IPS-18a (cell line): ENCODE results near the gene LRP8.

ENCODE experiments used
- H3K27ac ChIP-seq: one replicate; pipeline ENCODE4 v1.5.1; 2013; ENCODE audit warnings: low read length
- H3K27me3 ChIP-seq: one replicate; pipeline ENCODE4 v1.6.1; 2013; ENCODE audit warnings: mild to moderate bottlenecking, low read length; ENCODE audit not compliant: control insufficient read depth, insufficient read depth
- H3K36me3 ChIP-seq: one replicate; pipeline ENCODE4 v1.6.1; 2013; ENCODE audit warnings: low read depth, low read length; ENCODE audit not compliant: control insufficient read depth
- H3K4me1 ChIP-seq: one replicate; pipeline ENCODE4 v1.6.1; 2013; ENCODE audit warnings: low read depth, low read length; ENCODE audit not compliant: control insufficient read depth
- H3K4me3 ChIP-seq: one replicate; pipeline ENCODE4 v1.5.1; 2013; ENCODE audit warnings: low read length
- H3K9ac ChIP-seq: one replicate; pipeline ENCODE4 v1.6.1; 2013; ENCODE audit warnings: mild to moderate bottlenecking, low read length, moderate library complexity
- H3K9me3 ChIP-seq: one replicate; pipeline ENCODE4 v1.6.1; 2013; ENCODE audit warnings: low read depth, low read length; ENCODE audit not compliant: control insufficient read depth

LRP8 gene

GRCh38 chr1:53238197-53239155 is 89.4 kb downstream of the LRP8 start, which contains the start of gene MAGOH:
Gene MAGOH, minus strand, starts transcription at chr1:53238518. Its CDS starts 70 bp downstream, at chr1:53238448.
- Histone ChIP-seq H3K9me3 (no peaks in the 10 kb centered on the region), H3K4me3 (peak within 1 kb of the TSS; percentile 98), H3K4me1 (no peaks in the 10 kb centered on the region), H3K9ac (peak within 1 kb of the TSS; percentile 81), H3K36me3 (peaks cover 17% of the 10 kb centered on the region), H3K27me3 (no peaks in the 10 kb centered on the region), H3K27ac (peak within 1 kb of the TSS; percentile 52)

GRCh38 chr1:53237638-53238037 is 90.2 kb downstream of the LRP8 start:
- Histone ChIP-seq H3K27ac (no peak overlapping the region), H3K4me1 (no peaks in the 10 kb centered on the region), H3K9me3 (no peaks in the 10 kb centered on the region), H3K4me3 (peak overlapping the region; percentile 98), H3K27me3 (no peaks in the 10 kb centered on the region), H3K9ac (peak overlapping the region; percentile 81), H3K36me3 (peaks cover 21% of the 10 kb centered on the region)

DNA sequence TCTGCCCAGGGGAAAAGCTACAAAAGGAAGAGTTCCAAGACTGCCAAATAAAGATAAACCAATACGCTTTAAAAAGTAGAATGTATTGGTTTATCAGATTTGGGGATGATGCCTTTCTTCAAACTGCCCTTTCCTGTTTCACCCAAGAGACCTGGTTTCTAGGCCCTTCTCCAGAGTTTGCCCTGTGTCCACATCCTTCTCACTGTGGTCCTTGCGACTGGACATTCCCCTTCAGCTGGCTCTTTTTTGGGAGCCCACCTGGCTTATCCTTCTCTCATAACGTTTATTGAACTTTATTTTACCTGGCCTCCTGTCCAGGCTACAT is 106.9 kb downstream of the LRP8 start:
- Histone ChIP-seq H3K27ac (peak overlapping the region; percentile 67), H3K36me3 (peaks cover 8% of the 10 kb centered on the region)

DNA sequence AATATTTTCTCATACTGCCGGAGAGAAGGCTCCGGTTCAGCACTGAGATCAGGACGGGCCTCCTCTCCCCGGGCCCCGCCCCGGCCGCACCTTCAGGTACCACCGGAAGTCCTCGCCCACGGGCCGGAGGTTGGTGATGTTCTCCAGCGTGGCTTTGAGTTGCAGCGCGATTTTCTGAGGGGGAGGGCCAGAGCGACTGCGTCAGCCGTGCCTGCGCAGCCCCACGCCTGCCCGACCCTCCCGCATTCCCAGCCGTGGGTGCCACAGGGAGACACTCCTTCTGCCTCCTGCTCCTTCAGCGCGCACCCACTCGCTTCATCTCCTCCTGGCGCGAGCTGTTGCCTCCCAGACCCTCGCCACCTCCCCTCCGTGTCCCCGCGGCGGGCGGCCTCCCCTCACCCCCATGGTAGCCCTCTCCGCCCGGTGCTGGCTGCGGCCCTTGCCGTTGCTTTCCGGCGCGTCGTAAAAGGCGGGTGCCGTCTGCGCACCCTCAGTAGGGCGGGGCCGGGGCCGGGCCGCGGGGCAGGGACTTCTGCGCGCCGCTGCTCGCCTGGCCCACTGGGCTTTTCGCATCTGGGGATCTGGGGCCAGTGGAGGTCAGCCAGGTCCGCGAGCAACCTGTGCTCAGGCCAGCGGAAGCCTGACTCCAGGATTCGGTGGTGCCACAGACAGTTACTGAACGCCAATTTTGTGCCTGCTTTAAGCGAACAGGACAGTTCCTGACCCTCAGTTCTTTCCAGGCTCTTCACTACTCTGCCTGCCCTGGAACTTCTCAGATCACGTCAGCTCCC is 107.5 kb downstream of the LRP8 start, which contains the start of gene CZIB:
CZIB (minus strand) TSS at position 464 of the 791 bp plus-strand sequence; CDS start at position 405, 59 bp downstream.
- peaks cover 13% of the 10 kb centered on the region for H3K36me3 ChIP-seq
- H3K27ac ChIP-seq = peak within 1 kb of the TSS; percentile 72
- H3K9me3 ChIP-seq = no peaks in the 10 kb centered on the region
- peaks cover 5% of the 10 kb centered on the region for H3K4me1 ChIP-seq
- peak within 1 kb of the TSS; percentile 73 for H3K9ac ChIP-seq
- no peaks in the 10 kb centered on the region for H3K27me3 ChIP-seq
- H3K4me3 ChIP-seq = peak within 1 kb of the TSS; percentile 66

More for the DNA sequence above, 106.9 kb downstream of the LRP8 start:
- Histone ChIP-seq H3K27me3 (no peaks in the 10 kb centered on the region), H3K9me3 (no peaks in the 10 kb centered on the region), H3K4me3 (peak overlapping the region; percentile 66), H3K9ac (peak overlapping the region; percentile 73), H3K4me1 (peaks cover 5% of the 10 kb centered on the region)

DNA sequence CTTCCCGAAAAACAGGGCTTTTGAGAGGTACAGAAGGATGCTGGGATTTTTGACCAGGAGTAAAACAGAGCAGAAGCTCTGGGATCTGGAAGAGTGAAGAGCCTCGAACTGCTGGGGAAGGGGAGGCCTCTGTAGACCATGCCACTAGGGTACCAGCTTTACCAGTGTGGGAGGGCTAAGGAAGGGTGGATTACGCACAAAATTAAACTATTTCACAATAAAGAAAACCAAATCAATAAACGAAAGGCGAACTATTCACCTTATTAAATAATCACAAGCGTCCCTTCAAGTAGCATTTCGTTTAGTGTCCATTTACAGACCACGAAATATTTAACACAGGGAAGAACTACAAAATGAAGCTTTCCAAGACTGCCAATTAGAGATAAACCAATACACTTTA is 108.2 kb downstream of the LRP8 start:
- peak overlapping the region; percentile 66 for H3K4me3 ChIP-seq
- no peak overlapping the region for H3K27ac ChIP-seq
- H3K9ac ChIP-seq = peak overlapping the region; percentile 73
- H3K9me3 ChIP-seq = no peaks in the 10 kb centered on the region
- no peaks in the 10 kb centered on the region for H3K27me3 ChIP-seq
- H3K4me1 ChIP-seq = peaks cover 5% of the 10 kb centered on the region
- peaks cover 14% of the 10 kb centered on the region for H3K36me3 ChIP-seq

- Histone ChIP-seq H3K36me3 (peaks cover 29% of the 10 kb centered on the region), H3K9ac (no peak overlapping the region), H3K27ac (no peak overlapping the region)
Measured at GRCh38 chr1:53218201-53218600, 109.7 kb downstream of the LRP8 start.

GRCh38 chr1:53214376-53214940 is 113.4 kb downstream of the LRP8 start:
- no peak overlapping the region for H3K9ac ChIP-seq
- no peaks in the 10 kb centered on the region for H3K27me3 ChIP-seq
- no peak overlapping the region for H3K4me3 ChIP-seq
- no peak overlapping the region for H3K27ac ChIP-seq
- H3K36me3 ChIP-seq = peaks cover 53% of the 10 kb centered on the region
- H3K9me3 ChIP-seq = no peaks in the 10 kb centered on the region
- no peaks in the 10 kb centered on the region for H3K4me1 ChIP-seq

More at GRCh38 chr1:53218201-53218600, 109.7 kb downstream of the LRP8 start:
- Histone ChIP-seq H3K9me3 (no peaks in the 10 kb centered on the region), H3K27me3 (no peaks in the 10 kb centered on the region), H3K4me1 (peaks cover 5% of the 10 kb centered on the region), H3K4me3 (no peak overlapping the region)

DNA sequence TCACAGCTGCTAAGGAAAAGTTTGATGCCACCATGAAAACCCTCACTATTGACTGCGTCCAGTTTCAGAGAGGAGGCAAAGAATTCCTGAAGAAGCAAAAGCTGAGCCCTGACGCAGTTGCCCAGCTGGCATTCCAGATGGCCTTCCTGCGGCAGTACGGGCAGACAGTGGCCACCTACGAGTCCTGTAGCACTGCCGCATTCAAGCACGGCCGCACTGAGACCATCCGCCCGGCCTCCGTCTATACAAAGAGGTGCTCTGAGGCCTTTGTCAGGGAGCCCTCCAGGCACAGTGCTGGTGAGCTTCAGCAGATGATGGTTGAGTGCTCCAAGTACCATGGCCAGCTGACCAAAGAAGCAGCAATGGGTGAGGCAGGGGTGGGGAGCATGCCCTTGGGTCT is 116.9 kb downstream of the LRP8 start:
- peaks cover 10% of the 10 kb centered on the region for H3K9me3 ChIP-seq
- no peak overlapping the region for H3K27ac ChIP-seq
- H3K4me1 ChIP-seq = no peaks in the 10 kb centered on the region
- no peaks in the 10 kb centered on the region for H3K27me3 ChIP-seq
- H3K9ac ChIP-seq = no peak overlapping the region
- peaks cover 58% of the 10 kb centered on the region for H3K36me3 ChIP-seq
- no peak overlapping the region for H3K4me3 ChIP-seq

DNA sequence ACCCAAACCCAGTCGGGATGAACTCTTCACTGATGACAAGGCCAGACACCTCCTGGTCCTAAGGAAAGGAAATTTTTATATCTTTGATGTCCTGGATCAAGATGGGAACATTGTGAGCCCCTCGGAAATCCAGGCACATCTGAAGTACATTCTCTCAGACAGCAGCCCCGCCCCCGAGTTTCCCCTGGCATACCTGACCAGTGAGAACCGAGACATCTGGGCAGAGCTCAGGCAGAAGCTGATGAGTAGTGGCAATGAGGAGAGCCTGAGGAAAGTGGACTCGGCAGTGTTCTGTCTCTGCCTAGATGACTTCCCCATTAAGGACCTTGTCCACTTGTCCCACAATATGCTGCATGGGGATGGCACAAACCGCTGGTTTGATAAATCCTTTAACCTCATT is 117.5 kb downstream of the LRP8 start:
- H3K27ac ChIP-seq = no peak overlapping the region
- H3K27me3 ChIP-seq = no peaks in the 10 kb centered on the region
- peaks cover 15% of the 10 kb centered on the region for H3K9me3 ChIP-seq
- no peak overlapping the region for H3K4me3 ChIP-seq
- peaks cover 53% of the 10 kb centered on the region for H3K36me3 ChIP-seq
- H3K4me1 ChIP-seq = no peaks in the 10 kb centered on the region
- H3K9ac ChIP-seq = no peak overlapping the region

- H3K4me1 ChIP-seq = no peaks in the 10 kb centered on the region
- H3K9me3 ChIP-seq = peaks cover 16% of the 10 kb centered on the region
- no peak overlapping the region for H3K9ac ChIP-seq
- peaks cover 46% of the 10 kb centered on the region for H3K36me3 ChIP-seq
- H3K4me3 ChIP-seq = no peak overlapping the region
- no peaks in the 10 kb centered on the region for H3K27me3 ChIP-seq
- no peak overlapping the region for H3K27ac ChIP-seq
Measured at GRCh38 chr1:53207726-53208125, 120.1 kb downstream of the LRP8 start.

DNA sequence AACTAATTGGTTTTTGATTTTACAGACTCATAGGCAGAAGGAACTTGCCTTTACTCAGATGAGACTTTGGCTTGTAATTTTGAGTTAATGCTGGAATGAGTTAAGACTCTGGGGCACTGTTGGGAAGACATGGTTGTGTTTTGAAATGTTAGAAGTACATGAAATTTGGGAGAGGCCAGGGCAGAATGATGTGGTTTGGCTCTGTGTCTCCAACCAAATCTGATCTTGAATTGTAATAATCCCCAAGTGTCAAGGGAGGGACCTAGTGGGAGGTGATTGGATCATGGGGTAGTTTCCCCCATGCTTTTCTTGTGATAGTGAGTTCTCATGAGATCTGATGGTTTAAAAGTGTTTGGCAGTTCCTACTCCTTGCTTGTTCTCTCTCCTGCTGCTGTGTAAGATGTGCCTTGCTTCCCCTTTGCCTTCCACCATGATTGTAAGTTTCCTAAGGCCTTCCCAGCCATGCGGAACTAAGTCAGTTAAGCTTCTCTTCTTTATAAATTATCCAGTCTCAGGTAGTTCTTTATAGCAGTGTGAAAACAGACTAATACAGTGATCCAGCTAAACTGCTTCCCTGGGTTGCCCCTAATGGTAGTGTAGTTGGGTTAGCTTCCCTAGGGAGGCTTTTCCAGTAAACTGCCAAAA is 121.0 kb downstream of the LRP8 start:
- no peaks in the 10 kb centered on the region for H3K4me1 ChIP-seq
- no peak overlapping the region for H3K9ac ChIP-seq
- H3K36me3 ChIP-seq = peaks cover 50% of the 10 kb centered on the region
- no peak overlapping the region for H3K4me3 ChIP-seq
- peaks cover 16% of the 10 kb centered on the region for H3K9me3 ChIP-seq
- no peak overlapping the region for H3K27ac ChIP-seq
- H3K27me3 ChIP-seq = no peaks in the 10 kb centered on the region
